ENCODE results near the gene GIMAP6. TPM values are rescaled to one million over a fixed set of nuclear protein-coding genes. Genes with fewer than 3 reads are reported as not detected.
"Not testable (repeated sequence)": the region's sequence is repeated elsewhere in the genome, so short reads cannot be mapped to it uniquely, and the experiment has no call there.

Gene GIMAP6
- polyA plus RNA-seq, 1 experiment: not detected

GRCh38 chr7:150613880-150614279 lies 18.3 kb downstream of the GIMAP6 start:
- ChIA-PET POLR2A (no interaction called here), CTCF (no interaction called here)
- H3K27ac ChIP-seq (ENCODE audit: low read depth, low read length): no peak overlapping the region
- no peaks in the 10 kb centered on the region for H3K27me3 ChIP-seq (ENCODE audit: control insufficient read depth, insufficient read depth, low read length)
- no peak overlapping the region for H3K4me3 ChIP-seq (ENCODE audit: low read depth, low read length)
- DNase-seq (ENCODE audit: low read depth, low spot score): no peak
- no peaks in the 10 kb centered on the region; the same call in 1 of the 2 replicates for H3K9me3 ChIP-seq (ENCODE audit: control insufficient read depth, insufficient read depth, low read length)
- no peak for TF ChIP-seq CTCF (IDR thresholded peaks at IDR 0.05; ENCODE audit: low read depth, low read length)

GRCh38 chr7:150612925-150613324 lies 19.3 kb downstream of the GIMAP6 start:
- ChIA-PET POLR2A (no interaction called here), CTCF (no interaction called here)
- Histone ChIP-seq H3K4me3 (ENCODE audit: low read depth, low read length) (no peak overlapping the region), H3K27me3 (ENCODE audit: control insufficient read depth, insufficient read depth, low read length) (no peaks in the 10 kb centered on the region), H3K27ac (ENCODE audit: low read depth, low read length) (no peak overlapping the region), H3K9me3 (ENCODE audit: control insufficient read depth, insufficient read depth, low read length) (no peaks in the 10 kb centered on the region; the same call in 1 of the 2 replicates)
- TF ChIP-seq CTCF (IDR thresholded peaks at IDR 0.05; ENCODE audit: low read depth, low read length): no peak
- no peak for DNase-seq (ENCODE audit: low read depth, low spot score)

- Histone ChIP-seq H3K27ac (ENCODE audit: low read depth, low read length) (no peak overlapping the region), H3K9me3 (ENCODE audit: control insufficient read depth, insufficient read depth, low read length) (peaks cover 4% of the 10 kb centered on the region; the same call in 1 of the 2 replicates), H3K27me3 (ENCODE audit: control insufficient read depth, insufficient read depth, low read length) (no peaks in the 10 kb centered on the region), H3K4me3 (ENCODE audit: low read depth, low read length) (no peak overlapping the region)
- CTCF ChIA-PET: no interaction called here
- no peak for DNase-seq (ENCODE audit: low read depth, low spot score)
- POLR2A ChIA-PET: no interaction called here
- no peak for TF ChIP-seq CTCF (IDR thresholded peaks at IDR 0.05; ENCODE audit: low read depth, low read length)
Measured at GRCh38 chr7:150610233-150610632, 22.0 kb downstream of the GIMAP6 start.

GRCh38 chr7:150603600-150603999 lies 28.6 kb downstream of the GIMAP6 start:
- H3K27me3 ChIP-seq (ENCODE audit: control insufficient read depth, insufficient read depth, low read length); CTCF ChIA-PET; H3K4me3 ChIP-seq (ENCODE audit: low read depth, low read length); DNase-seq (ENCODE audit: low read depth, low spot score); H3K9me3 ChIP-seq (ENCODE audit: control insufficient read depth, insufficient read depth, low read length); H3K27ac ChIP-seq (ENCODE audit: low read depth, low read length); POLR2A ChIA-PET: not testable (repeated sequence)

GRCh38 chr7:150595361-150595760 lies 36.8 kb downstream of the GIMAP6 start:
- CTCF ChIA-PET: no interaction called here
- no peak for TF ChIP-seq CTCF (IDR thresholded peaks at IDR 0.05; ENCODE audit: low read depth, low read length)
- no peak for DNase-seq (ENCODE audit: low read depth, low spot score)
- H3K9me3 ChIP-seq (ENCODE audit: control insufficient read depth, insufficient read depth, low read length): peaks cover 7% of the 10 kb centered on the region
- H3K27ac ChIP-seq (ENCODE audit: low read depth, low read length): no peak overlapping the region
- no peaks in the 10 kb centered on the region for H3K27me3 ChIP-seq (ENCODE audit: control insufficient read depth, insufficient read depth, low read length)
- POLR2A ChIA-PET: no interaction called here
- H3K4me3 ChIP-seq (ENCODE audit: low read depth, low read length): no peak overlapping the region

- no peaks in the 10 kb centered on the region for H3K27me3 ChIP-seq (ENCODE audit: control insufficient read depth, insufficient read depth, low read length)
- no peak for DNase-seq (ENCODE audit: low read depth, low spot score)
- H3K9me3 ChIP-seq (ENCODE audit: control insufficient read depth, insufficient read depth, low read length): peaks cover 7% of the 10 kb centered on the region
- H3K27ac ChIP-seq (ENCODE audit: low read depth, low read length): no peak overlapping the region
- no peak for TF ChIP-seq CTCF (IDR thresholded peaks at IDR 0.05; ENCODE audit: low read depth, low read length)
- H3K4me3 ChIP-seq (ENCODE audit: low read depth, low read length): no peak overlapping the region
- POLR2A ChIA-PET: no interaction called here
- CTCF ChIA-PET: no interaction called here
Measured at GRCh38 chr7:150594805-150595204, 37.4 kb downstream of the GIMAP6 start.

Measured in AG04450 (cell line).